H9 (cell line): ENCODE results near the gene PNPO. TPM values are rescaled to one million over a fixed set of nuclear protein-coding genes. Genes with fewer than 3 reads are reported as not detected.

Experiments
- DNase-seq: peaks from one replicate; pipeline ENCODE4 v3.0.0-alpha.2; 2017
- H2AFZ ChIP-seq: one replicate; pipeline ENCODE4 v1.6.1; 2013; ENCODE audit warnings: mild to moderate bottlenecking, low read length, control low read depth, moderate library complexity
- H2AK5ac ChIP-seq: 2 replicates; pipeline ENCODE4 v1.6.1; 2013; ENCODE audit warnings: low read length, control low read depth, mixed read lengths; ENCODE audit not compliant: insufficient read length
- H2BK120ac ChIP-seq: one replicate; pipeline ENCODE4 v1.6.1; 2013; ENCODE audit warnings: low read depth, mild to moderate bottlenecking, low read length, control low read depth, inconsistent platforms; ENCODE audit not compliant: poor library complexity, severe bottlenecking
- H2BK12ac ChIP-seq: 2 replicates; pipeline ENCODE4 v1.6.1; 2013; ENCODE audit warnings: low read length, control low read depth, mixed read lengths, low read depth; ENCODE audit not compliant: insufficient read length
- H2BK15ac ChIP-seq: 2 replicates; pipeline ENCODE4 v1.6.1; 2013; ENCODE audit warnings: low read depth, low read length, control low read depth
- H2BK20ac ChIP-seq: one replicate; pipeline ENCODE4 v1.6.1; 2013; ENCODE audit warnings: low read depth, mild to moderate bottlenecking, low read length, control low read depth, inconsistent platforms; ENCODE audit not compliant: poor library complexity, severe bottlenecking
- H2BK5ac ChIP-seq: 2 replicates; pipeline ENCODE4 v1.6.1; 2013; ENCODE audit warnings: low read length, control low read depth, mixed read lengths; ENCODE audit not compliant: insufficient read length
- H3K14ac ChIP-seq: 2 replicates; pipeline ENCODE4 v1.6.1; 2013; ENCODE audit warnings: low read length, control low read depth; ENCODE audit not compliant: insufficient read depth
- H3K18ac ChIP-seq: 2 replicates; pipeline ENCODE4 v1.6.1; 2013; ENCODE audit warnings: low read depth, mild to moderate bottlenecking, mixed read lengths, low read length, control low read depth; ENCODE audit not compliant: insufficient read length
- H3K23ac ChIP-seq: 2 replicates; pipeline ENCODE4 v1.6.1; 2013; ENCODE audit warnings: low read length, control low read depth, mixed read lengths, low read depth; ENCODE audit not compliant: insufficient read length
- H3K23me2 ChIP-seq: 2 replicates; pipeline ENCODE4 v1.6.1; 2013; ENCODE audit warnings: low read depth, mild to moderate bottlenecking, mixed read lengths, low read length, control low read depth; ENCODE audit not compliant: insufficient read length, poor library complexity, severe bottlenecking
- H3K27ac ChIP-seq: 2 replicates; pipeline ENCODE4 v1.5.1; 2013; ENCODE audit warnings: low read length, control low read depth, mixed read lengths, low read depth; ENCODE audit not compliant: insufficient read length
- H3K27me3 ChIP-seq: 2 replicates; pipeline ENCODE4 v1.6.1; 2013; ENCODE audit warnings: low read length, control low read depth, inconsistent platforms; ENCODE audit not compliant: insufficient read depth
- H3K4ac ChIP-seq: 2 replicates; pipeline ENCODE4 v1.6.1; 2013; ENCODE audit warnings: low read depth, mild to moderate bottlenecking, control low read depth, inconsistent platforms, low read length, moderate library complexity
- H3K4me1 ChIP-seq: 2 replicates; pipeline ENCODE4 v1.6.1; 2013; ENCODE audit warnings: low read length, control low read depth, inconsistent platforms; ENCODE audit not compliant: insufficient read depth
- H3K4me2 ChIP-seq: 2 replicates; pipeline ENCODE4 v1.6.1; 2013; ENCODE audit warnings: low read length, control low read depth, mixed read lengths; ENCODE audit not compliant: insufficient read length, insufficient read depth
- H3K56ac ChIP-seq: 2 replicates; pipeline ENCODE4 v1.6.1; 2013; ENCODE audit warnings: low read depth, mild to moderate bottlenecking, mixed read lengths, low read length, control low read depth; ENCODE audit not compliant: insufficient read length
- H3K79me1 ChIP-seq: 2 replicates; pipeline ENCODE4 v1.6.1; 2013; ENCODE audit warnings: low read depth, mild to moderate bottlenecking, moderate library complexity, low read length, control low read depth, inconsistent platforms; ENCODE audit not compliant: insufficient read depth, poor library complexity, severe bottlenecking
- H3K79me2 ChIP-seq: 2 replicates; pipeline ENCODE4 v1.6.1; 2013; ENCODE audit warnings: low read length, control low read depth, inconsistent platforms; ENCODE audit not compliant: insufficient read depth
- H3K9ac ChIP-seq: 2 replicates; pipeline ENCODE4 v1.6.1; 2013; ENCODE audit warnings: low read length, control low read depth, mixed read lengths; ENCODE audit not compliant: insufficient read length; ENCODE audit errors: extremely low read depth
- H3K9me3 ChIP-seq: one replicate; pipeline ENCODE4 v1.6.1; 2013; ENCODE audit warnings: low read depth, low read length, inconsistent platforms; ENCODE audit not compliant: control insufficient read depth
- H3T11ph ChIP-seq: one replicate; pipeline ENCODE4 v1.6.1; 2013; ENCODE audit warnings: mild to moderate bottlenecking, low read length, control low read depth, inconsistent platforms
- H4K20me1 ChIP-seq: one replicate; pipeline ENCODE4 v1.6.1; 2013; ENCODE audit not compliant: control insufficient read depth, insufficient read length, insufficient read depth
- H4K5ac ChIP-seq: 2 replicates; pipeline ENCODE4 v1.6.1; 2013; ENCODE audit warnings: low read depth, mild to moderate bottlenecking, mixed read lengths, low read length, control low read depth; ENCODE audit not compliant: insufficient read length
- H4K8ac ChIP-seq: replicated peaks from 2 replicates; pipeline ENCODE4 v1.6.1; 2013; ENCODE audit warnings: low read length, control low read depth, mixed read lengths, low read depth; ENCODE audit not compliant: insufficient read length
- H4K91ac ChIP-seq: 2 replicates; pipeline ENCODE4 v1.6.1; 2013; ENCODE audit warnings: low read depth, mild to moderate bottlenecking, moderate library complexity, mixed read lengths, low read length, control low read depth; ENCODE audit not compliant: insufficient read length
- H3K27ac Mint-ChIP-seq, 3 experiments: 2 replicates in 2 of 3; 3 replicates in 1 of 3; pipeline ENCODE4 v1.8.0; 2020 to 2021; ENCODE audit warnings: mixed read lengths in 3 of 3, mild to moderate bottlenecking in 1 of 3, moderate library complexity in 1 of 3
- H3K27me3 Mint-ChIP-seq: 2 replicates; pipeline ENCODE4 v1.8.0; 2021; ENCODE audit warnings: low read depth, mild to moderate bottlenecking, moderate library complexity, mixed read lengths
- H3K36me3 Mint-ChIP-seq, 3 experiments: 2 replicates in 2 of 3; 3 replicates in 1 of 3; pipeline ENCODE4 v1.8.0; 2020 to 2021; ENCODE audit warnings: low read depth in 3 of 3, mixed read lengths in 3 of 3; ENCODE audit not compliant: insufficient read depth in 1 of 3
- H3K4me1 Mint-ChIP-seq, 2 experiments: 2 replicates each; pipeline ENCODE4 v1.8.0; 2020; ENCODE audit warnings: mixed read lengths in 2 of 2
- H3K4me3 Mint-ChIP-seq, 2 experiments: 2 replicates in 1 of 2; 3 replicates in 1 of 2; pipeline ENCODE4 v1.8.0; 2020 to 2021; ENCODE audit warnings: mild to moderate bottlenecking in 2 of 2, mixed read lengths in 2 of 2, moderate library complexity in 1 of 2
- H3K9me3 Mint-ChIP-seq, 2 experiments: 2 replicates in 1 of 2; 3 replicates in 1 of 2; pipeline ENCODE4 v1.8.0; 2020; ENCODE audit warnings: mild to moderate bottlenecking in 2 of 2, mixed read lengths in 2 of 2, moderate library complexity in 1 of 2
- CTCF ChIP-seq: fragments of 200-600 bp; sonication (generic); conservative IDR thresholded peaks from 3 replicates; pipeline ENCODE4 v1.8.0; 2021; ENCODE audit warnings: antibody characterized with exemption, mild to moderate bottlenecking
- WGBS: extraction: QIAGEN DNeasy Blood & Tissue Kit; methylation state at CpG from one replicate; pipeline ENCODE4 v1.1.7; 2013; ENCODE audit warnings: missing lambda C conversion rate, low lambda C conversion rate, mixed read lengths; ENCODE audit not compliant: insufficient read length; ENCODE audit errors: extremely low coverage; 5-methylcytosine and 5-hydroxymethylcytosine counted together
- total RNA-seq: library from RNA; stranded (reverse); gene quantifications from 2 replicates; pipeline ENCODE4 v1.2.1, GENCODE V29; 2021

The PNPO gene
- total RNA-seq, 1 experiment from 2014 or later, result 6.7 TPM

GRCh38 chr17:47901423-47901822, 39.9 kb upstream of the PNPO start:
- no peak overlapping the region for H2BK12ac ChIP-seq
- Mint-ChIP-seq H3K36me3 (peaks cover 0 to 13% (median 12%) of the 10 kb centered on the region in 3 experiments; a peak in 5 of 7 replicates), H3K4me1 (peaks cover 49 to 50% of the 10 kb centered on the region in 2 experiments), H3K27ac (peak overlapping the region; percentile 12 to 54 (median 19); a peak in 2 of 7 replicates), H3K27me3 (no peaks in the 10 kb centered on the region), H3K9me3 (no peaks in the 10 kb centered on the region), H3K4me3 (peak overlapping the region; percentile 2 to 61)
- H3K27me3 ChIP-seq, result no peaks in the 10 kb centered on the region
- peaks cover 6% of the 10 kb centered on the region; the same call in 1 of the 2 replicates for H3K4me1 ChIP-seq
- no peaks in the 10 kb centered on the region for H4K20me1 ChIP-seq
- no peak overlapping the region for H3K56ac ChIP-seq
- no peak overlapping the region for H2BK5ac ChIP-seq
- DNase-seq, result no peak
- no peaks in the 10 kb centered on the region for H3K79me1 ChIP-seq
- H3K23ac ChIP-seq, result no peak overlapping the region
- no peak overlapping the region for H4K8ac ChIP-seq
- no peak overlapping the region for H2BK15ac ChIP-seq
- no peak overlapping the region for H2AK5ac ChIP-seq
- H3K9me3 ChIP-seq, result no peaks in the 10 kb centered on the region
- H4K5ac ChIP-seq, result no peak overlapping the region
- H2AFZ ChIP-seq, result no peak overlapping the region
- WGBS, result no CpG with 5 or more reads among the region's 7 CpGs
- H3K79me2 ChIP-seq, result no peaks in the 10 kb centered on the region
- no peak overlapping the region for H3K4ac ChIP-seq
- H3K4me2 ChIP-seq, result peak overlapping the region; percentile 36
- H2BK20ac ChIP-seq, result no peak overlapping the region
- no peak overlapping the region for H2BK120ac ChIP-seq
- no peak overlapping the region for H3K27ac ChIP-seq
- no peak overlapping the region for H3K14ac ChIP-seq
- TF ChIP-seq CTCF, result no peak
- no peak overlapping the region for H3K9ac ChIP-seq
- H3K23me2 ChIP-seq, result peaks cover 5% of the 10 kb centered on the region
- no peak overlapping the region for H3K18ac ChIP-seq
- no peak overlapping the region for H3T11ph ChIP-seq
- no peak overlapping the region for H4K91ac ChIP-seq
